Gastroesophageal sphincter (tissue), 3 donors: Measurements from ENCODE around the gene TMTC3.

Experiments used
- POLR2AphosphoS5 ChIP-seq: sonication (generic); formaldehyde crosslinking; IDR thresholded peaks from one replicate; pipeline ENCODE4 v1.6.1; 2017; ENCODE audit warnings: antibody characterized with exemption
- TF ChIP-seq, protein P1 (sequence below), 4 experiments: fragments of 200-600 bp in 2 of 4; fragments of 450-650 bp in 2 of 4; sonication (generic) in 1 of 4; IDR thresholded peaks; one replicate each; pipeline ENCODE4 v1.5.1; 2017 to 2019; ENCODE audit warnings: antibody characterized with exemption in 4 of 4, mild to moderate bottlenecking in 2 of 4, moderate library complexity in 2 of 4

- TF ChIP-seq, protein P1, sequence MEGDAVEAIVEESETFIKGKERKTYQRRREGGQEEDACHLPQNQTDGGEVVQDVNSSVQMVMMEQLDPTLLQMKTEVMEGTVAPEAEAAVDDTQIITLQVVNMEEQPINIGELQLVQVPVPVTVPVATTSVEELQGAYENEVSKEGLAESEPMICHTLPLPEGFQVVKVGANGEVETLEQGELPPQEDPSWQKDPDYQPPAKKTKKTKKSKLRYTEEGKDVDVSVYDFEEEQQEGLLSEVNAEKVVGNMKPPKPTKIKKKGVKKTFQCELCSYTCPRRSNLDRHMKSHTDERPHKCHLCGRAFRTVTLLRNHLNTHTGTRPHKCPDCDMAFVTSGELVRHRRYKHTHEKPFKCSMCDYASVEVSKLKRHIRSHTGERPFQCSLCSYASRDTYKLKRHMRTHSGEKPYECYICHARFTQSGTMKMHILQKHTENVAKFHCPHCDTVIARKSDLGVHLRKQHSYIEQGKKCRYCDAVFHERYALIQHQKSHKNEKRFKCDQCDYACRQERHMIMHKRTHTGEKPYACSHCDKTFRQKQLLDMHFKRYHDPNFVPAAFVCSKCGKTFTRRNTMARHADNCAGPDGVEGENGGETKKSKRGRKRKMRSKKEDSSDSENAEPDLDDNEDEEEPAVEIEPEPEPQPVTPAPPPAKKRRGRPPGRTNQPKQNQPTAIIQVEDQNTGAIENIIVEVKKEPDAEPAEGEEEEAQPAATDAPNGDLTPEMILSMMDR (IDR thresholded peaks at IDR 0.05) = no peak
- TF ChIP-seq POLR2AphosphoS5 = no peak
These were observed 86.6 kb downstream of the TMTC3 start for GRCh38 chr12:88228720-88229119.
